Chondrocyte (in vitro differentiated cells): ENCODE results near the gene CPZ. TPM values are rescaled to one million over a fixed set of nuclear protein-coding genes. Genes with fewer than 3 reads are reported as not detected.

Experiments
- DNase-seq: peaks from one replicate; pipeline ENCODE4 v3.0.0; 2021; ENCODE audit warnings: mixed read lengths, low spot score
- H3K27ac Mint-ChIP-seq: one replicate; pipeline ENCODE4 v1.8.0; 2021; ENCODE audit warnings: mild to moderate bottlenecking, moderate library complexity, mixed read lengths; ENCODE audit not compliant: unreplicated experiment
- H3K27me3 Mint-ChIP-seq: 2 replicates; pipeline ENCODE4 v1.8.0; 2021; ENCODE audit warnings: low read depth, mixed read lengths
- H3K36me3 Mint-ChIP-seq: 2 replicates; pipeline ENCODE4 v1.8.0; 2021; ENCODE audit warnings: low read depth, mixed read lengths
- H3K4me1 Mint-ChIP-seq: 2 replicates; pipeline ENCODE4 v1.8.0; 2021; ENCODE audit warnings: low read depth, mild to moderate bottlenecking, mixed read lengths
- H3K4me3 Mint-ChIP-seq: one replicate; pipeline ENCODE4 v1.8.0; 2021; ENCODE audit warnings: mild to moderate bottlenecking, moderate library complexity, mixed read lengths; ENCODE audit not compliant: unreplicated experiment
- H3K9me3 Mint-ChIP-seq: 2 replicates; pipeline ENCODE4 v1.8.0; 2021; ENCODE audit warnings: low read depth, mixed read lengths
- CTCF ChIP-seq: fragments of 200-600 bp; sonication (generic); IDR thresholded peaks from 2 replicates; pipeline ENCODE4 v1.5.0; 2021; ENCODE audit warnings: antibody characterized with exemption, mild to moderate bottlenecking, moderate library complexity
- total RNA-seq: library from RNA; stranded (reverse); gene quantifications from 3 replicates; pipeline ENCODE4 v1.2.1, GENCODE V29; 2021

CPZ gene
- total RNA-seq, 1 donor from 2014 or later, result 9.5 TPM

- no peaks in the 10 kb centered on the region for H3K9me3 Mint-ChIP-seq
- H3K4me3 Mint-ChIP-seq, result no peak overlapping the region
- peaks cover 9% of the 10 kb centered on the region for H3K4me1 Mint-ChIP-seq
- H3K27me3 Mint-ChIP-seq, result peaks cover 3% of the 10 kb centered on the region
- H3K36me3 Mint-ChIP-seq, result peaks cover 1% of the 10 kb centered on the region
- no peak overlapping the region for H3K27ac Mint-ChIP-seq
- no peak for TF ChIP-seq CTCF
- DNase-seq, result no peak
Observed at GRCh38 chr4:8547912-8548730, 44.4 kb upstream of the CPZ start.

GRCh38 chr4:8548731-8549351 lies 43.7 kb upstream of the CPZ start:
- peaks cover 9% of the 10 kb centered on the region for H3K4me1 Mint-ChIP-seq
- no peak overlapping the region for H3K27ac Mint-ChIP-seq
- TF ChIP-seq CTCF, result no peak
- H3K36me3 Mint-ChIP-seq, result peaks cover 1% of the 10 kb centered on the region
- DNase-seq, result no peak
- no peaks in the 10 kb centered on the region for H3K9me3 Mint-ChIP-seq
- peaks cover 3% of the 10 kb centered on the region for H3K27me3 Mint-ChIP-seq
- H3K4me3 Mint-ChIP-seq, result no peak overlapping the region

GRCh38 chr4:8549352-8549931 lies 43.1 kb upstream of the CPZ start:
- no peak for DNase-seq
- peaks cover 3% of the 10 kb centered on the region for H3K27me3 Mint-ChIP-seq
- peaks cover 1% of the 10 kb centered on the region for H3K36me3 Mint-ChIP-seq
- no peak overlapping the region for H3K4me3 Mint-ChIP-seq
- H3K9me3 Mint-ChIP-seq, result no peaks in the 10 kb centered on the region
- no peak for TF ChIP-seq CTCF
- no peak overlapping the region for H3K27ac Mint-ChIP-seq
- H3K4me1 Mint-ChIP-seq, result peaks cover 9% of the 10 kb centered on the region

- H3K4me1 Mint-ChIP-seq, result peaks cover 6% of the 10 kb centered on the region
- TF ChIP-seq CTCF, result no peak
- DNase-seq, result no peak
Observed at GRCh38 chr4:8550691-8551090, 41.9 kb upstream of the CPZ start.

GRCh38 chr4:8552024-8552423 lies 40.5 kb upstream of the CPZ start:
- DNase-seq, result no peak
- H3K27ac Mint-ChIP-seq, result no peak overlapping the region
- H3K27me3 Mint-ChIP-seq, result no peaks in the 10 kb centered on the region
- peaks cover 11% of the 10 kb centered on the region for H3K4me1 Mint-ChIP-seq
- no peak for TF ChIP-seq CTCF
- H3K4me3 Mint-ChIP-seq, result no peak overlapping the region
- peaks cover 1% of the 10 kb centered on the region for H3K36me3 Mint-ChIP-seq
- no peaks in the 10 kb centered on the region for H3K9me3 Mint-ChIP-seq

More at GRCh38 chr4:8550691-8551090, 41.9 kb upstream of the CPZ start:
- H3K27me3 Mint-ChIP-seq, result no peaks in the 10 kb centered on the region
- peaks cover 1% of the 10 kb centered on the region for H3K36me3 Mint-ChIP-seq
- no peak overlapping the region for H3K27ac Mint-ChIP-seq
- H3K4me3 Mint-ChIP-seq, result no peak overlapping the region
- H3K9me3 Mint-ChIP-seq, result no peaks in the 10 kb centered on the region
